ENCODE data around the gene EMILIN2. TPM values are rescaled to one million over a fixed set of nuclear protein-coding genes. Genes with fewer than 3 reads are reported as not detected.

The EMILIN2 gene
- total RNA-seq, 1 experiment from 2014 or later: 20.0 TPM

DNA sequence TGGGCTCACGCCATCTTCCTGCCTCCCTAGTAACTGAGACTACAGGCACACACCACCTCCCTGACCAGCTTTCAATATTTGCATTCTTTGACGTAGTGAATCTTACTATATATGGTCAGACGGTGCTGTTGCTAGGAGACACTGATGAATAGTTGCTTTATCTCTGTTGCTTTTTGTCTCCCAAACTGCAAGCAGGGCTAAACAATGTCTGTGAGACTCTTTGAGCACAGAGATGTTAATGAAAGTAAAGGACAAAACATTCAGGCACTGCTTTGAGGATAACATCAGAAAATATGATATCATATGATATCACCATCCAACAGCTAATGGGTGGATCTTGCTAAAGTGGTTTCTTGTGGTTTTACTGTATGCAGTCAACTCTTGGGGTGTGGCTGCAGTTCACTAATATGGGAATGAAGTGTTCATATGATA is 43.0 kb downstream of the EMILIN2 start:
- H3K4ac ChIP-seq (ENCODE audit: low read depth, low read length): no peak overlapping the region
- H3K23ac ChIP-seq (ENCODE audit: insufficient read length, low read depth, low read length): no peak overlapping the region
- H4K20me1 ChIP-seq (ENCODE audit: control insufficient read depth, insufficient read depth, insufficient read length): no peaks in the 10 kb centered on the region
- H3K9ac ChIP-seq (ENCODE audit: extremely low read depth, insufficient read length, low read length): no peak overlapping the region
- H4K91ac ChIP-seq (ENCODE audit: insufficient read length, low read depth, low read length): no peak overlapping the region
- no peak overlapping the region for H3K14ac ChIP-seq (ENCODE audit: insufficient read depth, low read length)
- no peak overlapping the region for H3T11ph ChIP-seq (ENCODE audit: low read length)
- H2BK15ac ChIP-seq (ENCODE audit: low read depth, low read length): no peak overlapping the region
- H3K36me3 Mint-ChIP-seq (ENCODE audit: insufficient read depth in 1 of 3, low read depth in 3 of 3): peaks cover 0 to 17% (median 7%) of the 10 kb centered on the region in 3 experiments; a peak in 5 of 7 replicates
- no peak overlapping the region for H3K27ac Mint-ChIP-seq
- peaks cover 11% of the 10 kb centered on the region for H3K27me3 Mint-ChIP-seq (ENCODE audit: low read depth)
- H2BK20ac ChIP-seq (ENCODE audit: low read depth, low read length, poor library complexity, severe bottlenecking): no peak overlapping the region
- no peak overlapping the region for H2BK5ac ChIP-seq (ENCODE audit: insufficient read length, low read length)
- no peaks in the 10 kb centered on the region; the same call in 1 of the 2 replicates for H3K4me1 ChIP-seq (ENCODE audit: insufficient read depth, low read length)
- H3K23me2 ChIP-seq (ENCODE audit: insufficient read length, low read depth, low read length, poor library complexity, severe bottlenecking): no peaks in the 10 kb centered on the region
- no peak for DNase-seq
- no peak overlapping the region for H2BK12ac ChIP-seq (ENCODE audit: insufficient read length, low read depth, low read length)
- no peak overlapping the region for H2BK120ac ChIP-seq (ENCODE audit: low read depth, low read length, poor library complexity, severe bottlenecking)
- no peak overlapping the region for H3K56ac ChIP-seq (ENCODE audit: insufficient read length, low read depth, low read length)
- H3K79me1 ChIP-seq (ENCODE audit: insufficient read depth, low read depth, low read length, poor library complexity, severe bottlenecking): no peaks in the 10 kb centered on the region
- no peak overlapping the region for H2AK5ac ChIP-seq (ENCODE audit: insufficient read length, low read length)
- H3K4me1 Mint-ChIP-seq: peaks cover 12 to 15% of the 10 kb centered on the region in 2 experiments
- H3K9me3 ChIP-seq (ENCODE audit: control insufficient read depth, low read depth, low read length): no peaks in the 10 kb centered on the region
- H3K4me2 ChIP-seq (ENCODE audit: insufficient read depth, insufficient read length, low read length): no peak overlapping the region
- no peak overlapping the region for H3K27ac ChIP-seq (ENCODE audit: insufficient read length, low read depth, low read length)
- no peak overlapping the region for H3K4me3 Mint-ChIP-seq
- no peak overlapping the region for H2AFZ ChIP-seq (ENCODE audit: low read length)
- no peaks in the 10 kb centered on the region for H3K27me3 ChIP-seq (ENCODE audit: insufficient read depth, low read length)
- no peaks in the 10 kb centered on the region for H3K79me2 ChIP-seq (ENCODE audit: insufficient read depth, low read length)
- no peak overlapping the region for H3K18ac ChIP-seq (ENCODE audit: insufficient read length, low read depth, low read length)
- TF ChIP-seq, protein P1, sequence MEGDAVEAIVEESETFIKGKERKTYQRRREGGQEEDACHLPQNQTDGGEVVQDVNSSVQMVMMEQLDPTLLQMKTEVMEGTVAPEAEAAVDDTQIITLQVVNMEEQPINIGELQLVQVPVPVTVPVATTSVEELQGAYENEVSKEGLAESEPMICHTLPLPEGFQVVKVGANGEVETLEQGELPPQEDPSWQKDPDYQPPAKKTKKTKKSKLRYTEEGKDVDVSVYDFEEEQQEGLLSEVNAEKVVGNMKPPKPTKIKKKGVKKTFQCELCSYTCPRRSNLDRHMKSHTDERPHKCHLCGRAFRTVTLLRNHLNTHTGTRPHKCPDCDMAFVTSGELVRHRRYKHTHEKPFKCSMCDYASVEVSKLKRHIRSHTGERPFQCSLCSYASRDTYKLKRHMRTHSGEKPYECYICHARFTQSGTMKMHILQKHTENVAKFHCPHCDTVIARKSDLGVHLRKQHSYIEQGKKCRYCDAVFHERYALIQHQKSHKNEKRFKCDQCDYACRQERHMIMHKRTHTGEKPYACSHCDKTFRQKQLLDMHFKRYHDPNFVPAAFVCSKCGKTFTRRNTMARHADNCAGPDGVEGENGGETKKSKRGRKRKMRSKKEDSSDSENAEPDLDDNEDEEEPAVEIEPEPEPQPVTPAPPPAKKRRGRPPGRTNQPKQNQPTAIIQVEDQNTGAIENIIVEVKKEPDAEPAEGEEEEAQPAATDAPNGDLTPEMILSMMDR (conservative IDR thresholded peaks at IDR 0.05): no peak
- WGBS (ENCODE audit: extremely low coverage, insufficient read length, low lambda C conversion rate): no CpG with 5 or more reads among the region's 3 CpGs
- H4K5ac ChIP-seq (ENCODE audit: insufficient read length, low read depth, low read length): no peak overlapping the region
- peaks cover 11 to 13% of the 10 kb centered on the region in 2 experiments for H3K9me3 Mint-ChIP-seq
- H4K8ac ChIP-seq (replicated peaks; ENCODE audit: insufficient read length, low read depth, low read length): no peak overlapping the region
